ENCODE data around the gene COA3. TPM values are rescaled to one million over a fixed set of nuclear protein-coding genes. Genes with fewer than 3 reads are reported as not detected.

COA3 gene
- total RNA-seq, 1 experiment from 2014 or later, result 95.0 TPM

DNA sequence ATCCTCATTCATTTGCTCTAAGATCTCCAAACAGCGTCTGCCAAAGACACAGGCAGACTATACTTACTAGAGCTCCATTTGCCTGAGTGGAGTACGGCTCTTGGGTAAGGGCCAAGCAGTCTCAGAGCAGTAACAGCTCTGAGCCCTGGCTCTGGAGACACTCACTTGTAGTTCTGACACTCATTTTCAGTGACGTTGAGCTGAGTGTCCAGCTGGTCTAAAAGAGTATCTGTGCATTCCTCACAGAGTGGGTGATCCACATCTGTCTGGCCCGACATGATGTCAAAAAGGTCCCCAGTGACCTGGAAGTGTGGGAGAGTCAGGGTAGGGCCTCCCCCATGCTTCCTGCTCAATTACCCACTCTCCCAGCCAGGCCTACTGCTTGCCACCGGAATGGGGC lies 19.9 kb upstream of the COA3 start:
- no peak for DNase-seq (ENCODE audit: low read depth)

DNA sequence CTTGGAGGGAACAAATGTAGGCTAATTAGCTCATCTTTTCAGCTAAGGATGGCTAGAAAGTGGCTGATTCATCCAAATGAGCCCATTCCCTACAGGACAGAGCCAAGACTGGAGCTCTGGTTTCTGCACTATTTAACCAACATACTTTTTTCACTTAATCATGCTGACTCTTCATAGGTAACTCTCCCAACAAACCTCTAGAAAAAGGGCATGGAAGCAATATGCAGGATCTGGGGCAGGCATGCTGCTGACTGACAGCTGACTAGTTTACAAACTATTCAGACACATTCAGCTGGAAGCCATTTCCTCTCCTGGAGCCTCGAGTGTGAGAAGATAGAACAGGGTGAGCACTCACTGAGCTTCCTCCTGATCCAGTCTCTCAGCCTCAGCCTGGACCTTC lies 19.4 kb upstream of the COA3 start:
- DNase-seq (ENCODE audit: low read depth), result peak; percentile 65

DNA sequence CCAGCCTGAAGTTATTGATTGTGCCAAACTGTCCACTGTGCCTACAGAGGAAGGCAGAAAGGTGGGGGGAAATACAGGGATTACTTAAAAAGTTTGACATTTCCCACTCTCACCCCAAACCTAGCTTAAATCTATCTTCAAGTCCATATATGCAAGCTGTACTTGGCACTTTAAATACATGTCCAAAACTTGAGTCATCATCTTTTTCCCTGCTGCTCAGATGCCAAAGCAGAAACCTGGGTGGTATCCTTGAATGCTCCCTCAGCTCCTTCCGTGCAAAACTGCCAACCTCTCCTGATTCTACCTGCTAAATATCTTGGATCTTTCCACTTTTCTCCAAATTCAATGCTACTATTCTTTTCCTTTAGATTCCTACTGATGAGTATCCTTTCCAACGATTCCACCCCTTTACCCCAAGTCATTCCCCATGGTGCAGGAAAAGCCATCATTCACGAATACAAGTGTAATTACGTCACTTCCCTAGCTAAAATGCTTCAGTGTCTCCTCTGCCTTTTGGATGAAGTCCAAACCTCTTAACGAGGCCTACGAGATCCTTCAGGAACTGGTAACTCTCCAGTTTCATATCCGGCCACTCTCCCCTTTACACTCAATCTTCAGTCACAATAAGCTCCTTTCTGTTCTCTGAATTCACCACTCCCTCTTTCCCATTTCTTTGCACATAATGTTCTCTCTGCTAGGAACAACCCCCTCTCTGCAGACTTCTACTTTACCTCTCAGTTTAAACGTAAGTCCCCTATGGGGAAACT lies 16.3 kb upstream of the COA3 start:
- peak; percentile 87 for DNase-seq (ENCODE audit: low read depth)

DNA sequence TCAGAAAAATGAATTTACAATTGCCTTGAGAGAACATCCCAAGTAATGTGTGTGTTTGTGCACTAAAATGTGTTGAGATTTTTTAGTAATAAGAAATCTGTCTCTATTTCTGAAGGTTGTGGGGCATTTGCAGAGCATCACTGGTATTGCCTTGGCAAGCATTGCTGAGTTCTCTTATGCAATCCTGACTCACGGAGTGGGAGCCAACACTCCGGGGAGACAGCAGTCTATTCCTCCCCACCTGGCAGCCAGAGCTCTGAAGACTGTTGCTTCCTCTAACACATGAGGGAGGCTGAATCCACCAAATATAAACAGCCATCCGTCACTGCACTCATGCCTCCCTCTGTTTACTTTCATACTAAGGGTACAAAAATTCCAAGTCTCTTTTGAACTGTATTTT lies 10.7 kb upstream of the COA3 start:
- DNase-seq (ENCODE audit: low read depth), result peak; percentile 64

DNA sequence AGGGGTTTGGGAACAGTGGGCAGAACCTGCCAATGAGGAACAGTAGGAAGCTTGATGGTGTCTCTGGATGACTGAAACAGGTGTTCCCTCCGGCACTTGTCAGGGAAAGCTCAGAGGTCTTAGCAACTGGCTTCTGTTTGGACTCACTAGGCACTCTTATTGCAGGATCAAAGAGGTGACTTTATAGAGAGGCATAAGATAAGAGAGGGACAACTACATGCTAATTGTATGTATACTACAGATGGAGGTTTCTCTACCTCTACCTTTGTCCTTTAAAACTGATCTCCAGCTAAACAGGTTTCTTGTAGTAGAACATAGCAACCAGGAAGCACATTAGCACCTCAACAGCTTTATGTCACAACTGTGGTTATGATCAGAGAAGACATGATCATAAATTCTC lies 7.7 kb upstream of the COA3 start:
- DNase-seq (ENCODE audit: low read depth), result no peak

DNA sequence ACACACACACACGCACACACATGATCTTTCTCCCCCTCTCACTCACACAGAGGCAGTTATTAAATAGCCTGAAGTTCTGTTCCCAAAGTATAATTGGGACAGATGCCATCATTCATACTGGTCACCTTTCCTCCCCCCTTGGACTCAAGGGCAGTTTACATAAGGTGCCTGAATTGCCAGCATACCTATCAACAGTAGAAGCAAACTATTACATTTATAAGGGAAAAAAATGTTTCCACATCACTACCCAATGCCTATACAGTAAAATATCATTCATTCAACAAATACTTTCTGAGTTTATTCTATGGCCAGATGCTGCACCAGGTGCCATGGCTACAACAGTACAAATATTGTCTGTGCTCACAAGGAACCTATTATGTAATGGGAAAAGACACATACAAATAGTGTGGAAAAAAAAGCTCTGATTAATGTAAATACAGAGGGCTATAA lies 6.4 kb upstream of the COA3 start:
- DNase-seq (ENCODE audit: low read depth), result no peak

DNA sequence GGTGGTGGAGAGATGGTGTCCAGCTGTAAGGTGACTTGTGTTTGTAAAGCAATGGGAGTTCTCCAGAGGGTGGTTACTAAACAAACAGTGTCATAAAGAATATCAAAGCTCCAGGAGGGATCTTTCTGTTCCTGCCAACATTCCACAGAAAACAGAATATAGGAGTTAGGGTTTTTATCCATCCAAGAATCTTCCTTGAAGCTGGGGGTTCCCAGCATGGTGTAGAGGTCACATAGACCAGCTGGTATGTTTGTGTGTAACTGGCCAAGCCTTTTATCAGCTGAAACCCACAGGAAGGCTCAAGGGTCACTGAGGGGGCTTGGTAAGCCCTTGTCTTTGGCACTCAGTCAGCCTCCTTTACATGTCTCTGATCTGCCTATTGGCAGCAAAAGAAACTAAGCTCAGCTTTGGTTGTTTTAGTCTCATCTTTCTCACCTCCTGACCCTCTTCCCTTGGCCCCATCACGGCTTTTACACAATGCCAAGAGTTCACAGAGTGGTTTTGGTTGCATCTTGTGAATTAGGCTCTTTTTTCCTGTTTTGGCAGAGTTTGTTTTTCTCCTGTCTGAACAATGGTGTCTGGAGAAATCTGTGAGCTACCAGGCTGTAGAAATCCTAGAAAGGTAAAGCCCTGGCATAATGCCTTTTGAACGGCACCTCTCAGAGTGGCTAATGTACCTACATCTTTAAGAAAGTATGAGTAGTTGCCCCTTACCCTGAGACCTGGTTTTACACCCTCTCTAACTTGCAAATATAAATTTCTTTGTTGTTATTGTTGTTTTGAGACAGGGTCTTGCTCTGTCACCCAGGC lies 4.8 kb upstream of the COA3 start:
- no peak for DNase-seq (ENCODE audit: low read depth)

DNA sequence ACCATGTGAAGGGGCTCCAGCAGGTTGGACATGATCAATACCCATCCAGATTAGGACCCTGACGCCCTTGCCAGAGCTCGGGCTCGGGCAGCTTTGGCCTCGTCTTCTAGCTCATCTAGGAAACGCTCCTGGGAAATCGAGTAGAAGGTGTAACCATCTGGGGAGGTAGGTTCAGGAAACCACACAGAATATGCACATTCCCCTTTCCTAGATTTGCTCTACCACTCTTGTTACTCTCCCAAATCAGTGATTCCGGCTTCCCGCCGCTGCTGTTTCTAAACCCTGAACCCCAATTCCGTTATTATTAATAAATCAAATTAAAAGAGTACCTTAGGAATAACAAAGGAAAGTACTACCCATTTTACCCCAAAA lies 507 bp downstream of the COA3 start:
- no peak for DNase-seq (ENCODE audit: low read depth)

DNA sequence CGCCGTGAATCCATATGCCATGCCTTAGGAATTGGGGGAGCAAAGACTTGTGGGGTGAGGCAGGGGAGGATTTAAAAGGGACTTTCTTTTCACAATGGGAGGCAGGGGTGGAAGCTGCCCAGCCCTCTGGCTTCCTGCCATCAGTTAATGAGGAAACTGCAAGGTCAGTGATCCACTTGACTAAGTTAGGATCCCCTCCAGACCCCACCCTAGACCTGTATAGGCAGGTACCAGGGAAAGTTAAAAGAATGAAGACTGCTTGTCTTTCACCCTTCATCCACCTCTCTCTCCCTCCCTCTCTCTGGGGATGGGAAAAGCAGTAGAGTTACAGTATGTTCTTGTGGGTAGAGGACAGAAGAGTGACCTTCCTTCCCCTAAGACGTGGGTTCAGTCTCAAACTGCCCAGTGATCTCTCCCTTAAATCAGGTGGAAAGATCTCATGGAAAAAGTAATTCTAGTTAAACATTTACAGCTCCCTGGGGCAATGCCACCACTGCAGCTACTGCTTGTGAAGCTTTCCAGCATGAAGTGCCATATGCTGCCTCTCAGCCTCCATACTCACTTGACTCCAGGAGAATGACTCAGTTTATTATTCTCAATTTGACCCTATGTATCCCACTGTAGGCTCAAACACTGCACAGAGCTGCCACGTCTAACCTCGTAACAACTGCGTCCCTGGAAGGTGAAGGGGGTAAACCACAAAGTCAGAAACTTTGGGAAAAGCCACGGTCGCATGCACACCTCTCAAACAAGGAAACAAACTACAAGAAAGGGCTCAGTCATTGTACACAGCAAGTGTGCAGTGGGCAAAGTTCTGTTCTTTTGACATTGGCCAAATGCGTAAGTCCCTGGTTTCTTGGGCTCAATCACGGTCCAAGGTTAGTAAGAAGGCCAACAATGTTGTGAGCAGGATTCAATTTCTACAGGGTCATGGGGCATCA lies 1.2 kb downstream of the COA3 start:
- no peak for DNase-seq (ENCODE audit: low read depth)

DNA sequence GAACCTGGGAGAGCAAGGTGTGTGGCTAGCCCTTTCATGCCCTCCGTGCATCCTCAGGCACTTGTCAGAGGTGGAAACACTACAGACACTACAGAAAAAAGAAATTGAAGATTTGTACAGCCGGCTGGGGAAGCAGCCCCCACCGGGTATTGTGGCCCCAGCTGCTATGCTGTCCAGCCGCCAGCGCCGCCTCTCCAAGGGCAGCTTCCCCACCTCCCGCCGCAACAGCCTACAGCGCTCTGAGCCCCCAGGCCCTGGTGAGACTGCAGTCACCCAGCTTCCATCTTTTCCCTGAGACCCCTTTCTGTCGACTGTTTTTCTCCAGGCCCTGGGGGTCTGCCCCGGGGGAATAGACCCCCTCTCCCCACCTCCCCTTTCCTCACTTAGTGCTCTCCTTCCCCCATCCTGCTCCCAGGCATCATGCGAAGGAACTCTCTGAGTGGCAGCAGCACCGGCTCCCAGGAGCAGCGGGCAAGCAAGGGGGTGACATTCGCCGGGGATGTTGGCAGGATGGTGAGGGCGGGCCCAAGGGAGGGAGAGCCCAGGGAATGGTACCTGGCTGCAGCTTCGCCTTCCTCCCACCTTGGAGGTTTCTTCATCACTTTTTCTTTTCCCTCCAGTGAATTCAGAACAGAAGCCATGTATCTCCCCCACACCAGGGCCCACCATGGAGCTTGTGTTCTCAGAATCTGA lies 2.3 kb downstream of the COA3 start:
- DNase-seq (ENCODE audit: low read depth), result no peak

DNA sequence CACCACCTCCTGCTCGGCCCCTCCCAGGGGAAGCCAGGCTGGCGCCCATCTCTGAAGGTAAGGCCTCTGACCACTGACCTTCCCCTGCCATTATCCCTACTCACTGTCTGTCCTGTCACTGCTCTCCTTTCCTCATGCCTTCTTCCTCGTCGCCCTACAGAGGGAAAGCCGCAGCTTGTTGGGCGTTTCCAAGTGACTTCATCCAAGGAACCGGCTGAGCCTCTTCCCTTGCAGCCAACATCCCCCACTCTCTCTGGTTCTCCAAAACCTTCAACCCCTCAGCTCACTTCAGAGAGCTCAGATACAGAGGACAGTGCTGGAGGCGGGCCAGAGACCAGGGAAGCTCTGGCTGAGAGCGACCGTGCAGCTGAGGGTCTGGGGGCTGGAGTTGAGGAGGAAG lies 3.0 kb downstream of the COA3 start:
- no peak for DNase-seq (ENCODE audit: low read depth)

DNA sequence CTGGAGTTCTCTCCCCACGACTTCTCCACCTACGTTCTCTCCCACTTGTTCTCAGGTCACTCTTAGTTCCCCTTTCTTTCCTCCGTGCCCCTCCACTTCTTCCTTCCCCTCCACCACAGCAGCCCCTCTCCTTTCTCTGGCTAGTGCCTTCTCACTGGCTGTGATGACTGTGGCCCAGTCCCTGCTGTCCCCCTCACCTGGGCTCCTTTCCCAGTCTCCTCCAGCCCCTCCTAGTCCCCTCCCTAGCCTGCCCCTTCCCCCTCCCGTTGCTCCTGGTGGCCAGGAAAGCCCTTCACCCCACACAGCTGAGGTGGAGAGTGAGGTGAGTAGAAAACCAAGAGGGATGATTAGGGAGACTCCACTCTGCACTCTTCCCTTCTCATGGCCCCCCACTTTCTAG lies 3.4 kb downstream of the COA3 start:
- DNase-seq (ENCODE audit: low read depth), result no peak

DNA sequence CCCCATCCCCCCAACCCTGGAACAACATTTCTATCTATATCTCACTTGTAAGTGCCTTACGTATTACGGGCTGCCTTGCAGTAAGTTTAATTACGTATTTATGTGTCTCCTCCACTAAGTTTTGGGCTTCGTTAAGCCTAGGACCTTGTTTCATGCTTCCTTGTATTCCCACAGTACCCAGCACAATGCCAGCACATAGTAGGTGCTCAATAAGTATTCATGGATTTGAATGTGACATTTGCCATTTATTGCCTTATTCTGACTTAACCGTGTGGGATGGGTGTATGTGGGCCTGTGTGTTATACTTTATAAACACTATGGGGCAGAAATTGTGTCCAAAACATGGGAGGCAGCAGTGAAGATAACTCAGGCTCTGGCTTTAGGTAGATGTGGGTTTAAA lies 6.0 kb downstream of the COA3 start:
- no peak for DNase-seq (ENCODE audit: low read depth)

DNA sequence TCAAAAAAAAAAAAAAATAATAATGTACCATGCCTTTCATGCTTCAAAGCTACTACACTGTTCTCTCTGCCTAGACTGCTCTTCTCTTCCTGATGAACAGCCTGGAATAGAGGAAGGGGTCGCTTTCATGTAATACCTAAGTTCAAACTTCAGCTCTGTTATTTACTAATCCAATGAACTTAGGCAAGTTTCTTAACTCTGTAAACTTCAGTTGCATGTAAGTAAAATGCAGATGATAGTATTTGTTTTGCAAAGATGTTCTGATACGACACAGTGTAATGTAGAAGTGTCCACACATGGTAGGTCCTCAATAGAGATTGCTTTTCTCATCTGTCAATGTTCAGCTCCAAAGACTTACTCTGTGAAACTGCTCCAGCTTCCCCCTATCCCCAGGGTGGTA lies 6.6 kb downstream of the COA3 start:
- DNase-seq (ENCODE audit: low read depth), result no peak

DNA sequence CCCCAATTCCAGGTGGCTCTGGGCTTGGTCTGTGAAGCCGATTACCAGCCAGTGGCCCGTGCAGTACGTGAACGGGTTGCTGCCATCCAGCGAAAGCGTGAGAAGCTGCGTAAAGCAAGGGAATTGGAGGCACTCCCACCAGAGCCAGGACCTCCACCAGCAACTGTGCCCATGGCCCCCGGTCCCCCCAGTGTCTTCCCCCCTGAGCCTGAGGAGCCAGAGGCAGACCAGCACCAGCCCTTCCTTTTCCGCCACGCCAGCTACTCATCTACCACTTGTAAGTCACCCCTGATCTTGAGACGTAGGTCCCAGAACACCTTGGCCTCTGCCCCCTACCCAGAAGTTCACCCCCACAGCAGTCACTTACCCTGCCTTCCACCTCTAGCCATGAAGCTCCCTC lies 11.2 kb downstream of the COA3 start:
- DNase-seq (ENCODE audit: low read depth), result no peak

DNA sequence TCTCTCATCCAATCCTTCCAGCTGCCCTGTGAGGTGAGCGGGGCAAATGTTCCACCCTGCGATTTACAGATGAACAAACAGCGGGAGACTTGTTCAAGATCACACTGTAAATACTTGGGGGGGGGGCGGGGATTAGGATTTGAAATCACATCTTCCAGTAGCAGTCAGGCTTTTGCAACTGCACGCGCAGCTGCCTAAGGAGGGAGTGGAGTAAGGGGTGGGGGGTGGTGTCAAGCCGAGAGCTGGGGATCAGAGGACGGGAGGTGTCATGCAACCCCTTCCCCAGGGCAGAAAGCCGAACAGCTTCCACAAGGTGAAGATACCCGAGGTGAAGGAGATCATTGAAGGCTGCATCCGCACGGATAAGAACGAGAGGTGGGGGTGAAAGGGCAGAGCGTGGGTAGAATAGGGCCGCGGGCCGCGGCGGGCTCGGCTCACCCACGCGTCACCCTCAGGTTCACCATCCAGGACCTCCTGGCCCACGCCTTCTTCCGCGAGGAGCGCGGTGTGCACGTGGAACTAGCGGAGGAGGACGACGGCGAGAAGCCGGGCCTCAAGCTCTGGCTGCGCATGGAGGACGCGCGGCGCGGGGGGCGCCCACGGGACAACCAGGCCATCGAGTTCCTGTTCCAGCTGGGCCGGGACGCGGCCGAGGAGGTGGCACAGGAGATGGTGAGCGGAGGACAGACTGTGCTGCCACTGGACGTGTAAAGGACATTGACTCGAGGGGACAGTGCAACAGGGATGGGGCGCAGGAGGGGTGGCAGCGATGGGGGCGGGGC lies 13.5 kb downstream of the COA3 start:
- no peak for DNase-seq (ENCODE audit: low read depth)

DNA sequence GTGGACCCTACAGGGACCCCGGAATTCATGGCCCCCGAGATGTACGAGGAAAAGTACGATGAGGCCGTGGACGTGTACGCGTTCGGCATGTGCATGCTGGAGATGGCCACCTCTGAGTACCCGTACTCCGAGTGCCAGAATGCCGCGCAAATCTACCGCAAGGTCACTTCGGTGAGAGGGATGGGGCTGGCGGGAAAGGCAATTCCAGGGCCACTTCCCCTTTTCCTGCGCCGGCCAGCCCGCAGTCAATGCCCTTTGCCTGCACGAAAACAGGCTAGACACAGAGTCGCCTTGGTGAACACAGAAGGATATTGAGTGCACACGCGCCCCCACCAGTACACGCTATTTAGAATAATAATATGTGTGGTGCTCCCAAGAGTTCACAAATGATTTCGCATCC lies 14.1 kb downstream of the COA3 start:
- no peak for DNase-seq (ENCODE audit: low read depth)

DNA sequence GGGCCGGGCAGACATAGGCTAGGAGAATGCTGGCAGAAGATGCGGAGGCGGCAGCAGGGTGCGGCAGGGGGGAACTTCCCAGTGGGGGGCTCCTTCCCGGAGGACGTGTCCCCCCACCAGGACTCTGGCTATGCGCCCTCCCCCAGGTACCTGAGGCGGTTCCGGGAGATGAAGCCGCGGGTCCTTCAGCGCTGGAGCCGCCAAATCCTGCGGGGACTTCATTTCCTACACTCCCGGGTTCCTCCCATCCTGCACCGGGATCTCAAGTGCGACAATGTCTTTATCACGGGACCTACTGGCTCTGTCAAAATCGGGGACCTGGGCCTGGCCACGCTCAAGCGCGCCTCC lies 14.7 kb downstream of the COA3 start:
- no peak for DNase-seq (ENCODE audit: low read depth)

DNA sequence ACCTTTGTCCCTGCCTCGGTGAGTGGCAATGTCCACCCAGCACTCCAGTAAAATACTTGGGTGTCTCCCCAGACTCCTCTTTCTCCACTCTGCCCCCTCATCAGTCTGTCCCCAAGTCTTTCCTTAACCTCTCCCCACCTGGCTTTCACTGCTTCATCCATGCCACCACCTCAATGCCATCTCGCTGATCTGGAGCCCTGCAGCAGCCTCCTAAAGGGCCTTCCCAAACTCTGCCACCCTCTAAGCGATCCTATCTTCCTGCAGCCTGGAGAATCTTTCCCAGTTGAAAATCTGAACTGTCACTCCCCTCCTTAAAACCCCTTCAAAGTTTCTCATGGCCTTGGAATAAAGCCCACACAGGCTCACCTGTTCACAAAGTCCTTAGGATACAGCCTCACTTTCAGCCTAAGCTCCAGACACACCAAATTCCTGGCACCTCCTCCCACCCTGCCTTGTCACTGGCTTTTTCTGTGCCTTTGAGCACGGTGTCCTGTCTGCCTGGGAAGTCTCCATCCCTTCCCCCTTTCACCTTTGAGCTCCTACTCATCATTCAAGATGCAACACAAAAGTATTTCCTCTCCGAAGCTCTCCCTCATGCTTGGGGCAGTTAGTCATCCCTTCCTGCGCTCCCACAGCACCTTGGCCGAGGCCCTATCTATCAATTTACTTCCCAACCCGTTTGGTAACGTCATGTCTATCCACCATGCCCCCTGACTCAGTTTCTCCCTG lies 15.3 kb downstream of the COA3 start:
- peak; percentile 91 for DNase-seq (ENCODE audit: low read depth)

Measured in M059J (cell line).